Heart left ventricle (tissue), 16 donors: Measurements from ENCODE around the gene KLHL42. TPM values are rescaled to one million over a fixed set of nuclear protein-coding genes. Genes with fewer than 3 reads are reported as not detected.
A peak's percentile ranks its signal among the peaks of the same experiment; 100 is the strongest.
"Not testable (repeated sequence)": the region's sequence is repeated elsewhere in the genome, so short reads cannot be mapped to it uniquely, and the experiment has no call there.

Experiments used
- ATAC-seq, 4 donors: fragments of 200-7000 bp; cut with Tn5 transposase; one replicate each; pipeline ENCODE4 v1.9.1; 2020 to 2022; ENCODE audit warnings: moderate library complexity in 4 of 4, mild to moderate bottlenecking in 3 of 4, moderate number of reproducible peaks in 1 of 4
- DNase-seq, 5 donors: peaks; one replicate each; pipeline ENCODE4 v3.0.0-alpha.2; 2020
- H3K27ac ChIP-seq, 12 donors: fragments of 200-600 bp; sonication (generic) in 4 of 12; one replicate each; pipeline versions ENCODE4 v1.5.0 to v1.8.0; 2016 to 2022; ENCODE audit warnings: mild to moderate bottlenecking in 2 of 12
- H3K27me3 ChIP-seq, 9 donors: fragments of 200-600 bp; sonication (generic) in 2 of 9; one replicate each; pipeline versions ENCODE4 v1.5.1 to v1.8.0; 2016 to 2022; ENCODE audit warnings: mild to moderate bottlenecking in 3 of 9
- H3K36me3 ChIP-seq, 9 donors: fragments of 200-600 bp; sonication (generic) in 2 of 9; one replicate each; pipeline versions ENCODE4 v1.5.0 to v1.8.0; 2018 to 2022; ENCODE audit warnings: mild to moderate bottlenecking in 2 of 9
- H3K4me1 ChIP-seq, 12 donors: fragments of 200-600 bp; sonication (generic) in 4 of 12; one replicate each; pipeline versions ENCODE4 v1.5.0 to v1.8.0; 2016 to 2022; ENCODE audit warnings: mild to moderate bottlenecking in 3 of 12
- H3K4me3 ChIP-seq, 12 donors: fragments of 200-600 bp; sonication (generic) in 4 of 12; one replicate each; pipeline versions ENCODE4 v1.5.0 to v1.8.0; 2017 to 2022; ENCODE audit warnings: mild to moderate bottlenecking in 9 of 12, moderate library complexity in 4 of 12
- H3K9me3 ChIP-seq, 12 donors: fragments of 200-600 bp; sonication (generic) in 4 of 12; one replicate each; pipeline versions ENCODE4 v1.5.0 to v1.8.0; 2016 to 2022; ENCODE audit warnings: mild to moderate bottlenecking in 1 of 12
- CTCF ChIP-seq, 12 donors: fragments of 200-600 bp; sonication (generic) in 4 of 12; IDR thresholded peaks; one replicate each; pipeline versions ENCODE4 v1.5.0 to v1.8.0; 2018 to 2022; ENCODE audit warnings: antibody characterized with exemption in 12 of 12, mild to moderate bottlenecking in 5 of 12
- POLR2A ChIP-seq, 2 donors: fragments of 450-650 bp; IDR thresholded peaks; one replicate each; pipeline ENCODE4 v1.6.1; 2017; ENCODE audit warnings: antibody characterized with exemption in 2 of 2, mild to moderate bottlenecking in 2 of 2, moderate library complexity in 2 of 2
- WGBS, 4 donors: extraction: QIAGEN DNeasy Blood & Tissue Kit in 2 of 4; methylation state at CpG; one replicate each; pipeline versions ENCODE4 v1.1.5 to v1.1.7; 2013 to 2018; 5-methylcytosine and 5-hydroxymethylcytosine counted together
- intact Hi-C, 10 donors: fragments of 100-400 bp; cut with DNase I; formaldehyde crosslinking; loops; one replicate each; pipeline versions ENCODE4 v1.11.1 to v1.14.2; 2022
- polyA plus RNA-seq, 2 donors: library from polyadenylated mRNA; stranded (reverse); fragments of 200-250 nt; gene quantifications; one replicate each; pipeline ENCODE4 v1.2.3, GENCODE V29; 2013
- total RNA-seq, 9 donors: library from RNA; depleted of rRNA in 2 of 9; stranded (reverse); fragments of >200 nt in 2 of 9; fragmentation: NEBNext Ultra II Directional in 3 of 9; extraction: Animal tissue kit (Norgen Biotek cat#: 25700) in 3 of 9; gene quantifications; one replicate each; pipeline versions ENCODE4 v1.1.0 to v1.2.4, GENCODE V29; 2016 to 2023
- donor health status: ischemic (EF 13 %, LVEDD 7.1; RV severe dilation, severe dysfunction).
- donor health status: healthy with polysubstance abuse.
- donor health status: DM: no; HTN: yes; CAD: no.
- donor health status: DM: no; HTN: no; CAD: no.
- donor health status: ischemic (EF 25% LVEDD 6.9; RV normal size, moderate dysfunction).
- donor health status: ischemic (EF 25% LVEDD 5.7; RV mildly dilated, moderate dysfunction).
- donor health status: healthy.
- donor health status: DM: yes; HTN: yes; CAD: no.
- donor health status: ischemic (EF 35%, LVEDD 5.7; RV mildly dilated, moderate dysfunction).
- donor health status: nonischemic (EF 11% LVEDD 7.7; RV severe dilation, severe dysfunction).
- donor health status: DM: yes; HTN: yes; CAD: no.
- donor health status: PGD.
- donor health status: ischemic (EF 29% LVEDD 5.4; RV normal size, mild dysfunction).
- donor health status: nonischemic (EF 23%, LVEDD 6.1; RV moderate dilation, normal function).

KLHL42 gene
- total and polyA plus RNA-seq, 11 donors: 3.2 to 11.4 (median 5.9) TPM

DNA sequence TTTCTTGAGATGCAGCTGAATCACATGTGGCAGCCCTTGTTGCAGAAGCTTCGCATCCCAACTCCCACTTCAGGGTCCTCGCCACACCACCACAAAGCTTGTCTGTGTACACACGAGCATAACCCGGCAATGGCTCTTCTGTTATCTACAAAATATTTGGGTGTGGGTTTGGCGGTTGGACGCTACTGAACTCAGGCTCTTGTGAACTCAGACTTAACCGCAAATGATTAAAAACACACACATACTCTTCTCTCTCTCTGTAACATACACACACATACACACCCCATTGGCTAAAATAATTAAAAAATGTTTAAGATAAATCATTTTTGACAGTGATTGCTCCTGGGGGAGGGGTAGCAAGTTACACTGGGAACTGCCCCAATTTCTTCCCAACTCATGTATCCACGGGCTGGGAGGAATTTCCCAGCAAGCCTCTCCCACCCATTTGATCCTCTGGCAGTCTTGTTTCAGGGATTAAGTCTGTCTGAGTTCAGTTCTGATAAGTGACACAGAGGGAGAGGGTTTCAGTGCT, 63.7 kb downstream of the KLHL42 start:
- Histone ChIP-seq H3K36me3 (no peaks in the 10 kb centered on the region), H3K27ac (peak overlapping the region in 3 of 12 donors; percentile 7 to 42 (median 11))
- 28 to 53% (median 47%) methylated on average over 6 to 8 of the region's 8 CpGs for WGBS, 4 donors

DNA sequence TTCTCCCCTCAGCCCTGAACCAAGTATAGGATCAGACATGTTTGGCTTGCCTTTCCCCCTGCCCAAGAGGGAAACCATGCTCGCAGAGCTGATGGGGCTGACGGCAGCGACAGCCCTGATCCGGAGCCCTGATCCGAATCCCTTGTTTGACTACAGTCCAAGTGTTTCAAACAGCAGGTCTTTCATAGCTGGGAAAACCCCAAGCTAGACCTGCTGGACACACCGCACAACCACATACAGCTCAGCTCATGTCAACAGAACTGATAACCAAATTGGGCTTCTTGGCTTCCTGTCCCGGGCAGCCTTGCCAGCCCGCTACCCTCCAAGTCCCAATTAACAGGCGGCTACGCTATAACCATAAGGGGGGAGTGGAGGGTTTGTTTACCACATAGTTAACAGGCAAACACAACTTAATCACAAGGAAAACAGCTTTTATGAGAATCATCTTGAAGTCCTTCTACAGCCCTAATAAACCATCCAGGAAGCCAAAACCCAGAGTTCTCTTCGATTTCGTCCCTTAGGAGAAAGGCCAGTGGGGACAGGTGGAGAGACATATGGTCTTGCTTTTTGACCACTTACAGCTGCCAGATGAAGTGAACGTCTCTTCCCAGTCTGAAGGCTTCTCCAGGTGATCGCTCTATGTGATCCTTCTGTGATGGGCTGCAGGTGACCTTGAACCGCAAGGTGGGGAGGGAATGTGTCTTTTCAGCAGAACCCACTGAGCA, 64.5 kb downstream of the KLHL42 start:
- ATAC-seq (peak; percentile 48 to 80 (median 60)), DNase-seq (peak in 1 of 5 donors; percentile 10)
- intact Hi-C loops: no loop called here
- Histone ChIP-seq H3K27me3 (no peaks in the 10 kb centered on the region), H3K27ac (peak overlapping the region in 3 of 12 donors; percentile 7 to 42 (median 11)), H3K4me1 (peaks cover 0 to 14% (median 0%) of the 10 kb centered on the region in 12 donors), H3K4me3 (peak overlapping the region in 6 of 12 donors; percentile 3 to 36 (median 18)), H3K36me3 (no peaks in the 10 kb centered on the region), H3K9me3 (peaks cover 0 to 15% (median 0%) of the 10 kb centered on the region in 12 donors)
- 58 to 64% (median 63%) methylated on average over 11 to 15 of the region's 15 CpGs for WGBS, 4 donors
- TF ChIP-seq CTCF (IDR thresholded peaks at IDR 0.05) (no peak), POLR2A (IDR thresholded peaks at IDR 0.05) (no peak)

More for the DNA sequence above, 63.7 kb downstream of the KLHL42 start:
- no peaks in the 10 kb centered on the region for H3K27me3 ChIP-seq
- DNase-seq (no peak), ATAC-seq (peak in 3 of 4 donors; percentile 16 to 62 (median 29))
- intact Hi-C loops: no loop called here
- TF ChIP-seq POLR2A (IDR thresholded peaks at IDR 0.05) (no peak), CTCF (IDR thresholded peaks at IDR 0.05) (no peak)
- H3K9me3 ChIP-seq: peaks cover 0 to 11% (median 0%) of the 10 kb centered on the region in 12 donors
- peaks cover 0 to 14% (median 0%) of the 10 kb centered on the region in 12 donors for H3K4me1 ChIP-seq
- H3K4me3 ChIP-seq: peak overlapping the region in 4 of 12 donors; percentile 3 to 36 (median 18)

GRCh38 chr12:27845187-27845586, 65.2 kb downstream of the KLHL42 start:
- ATAC-seq (no peak), DNase-seq (no peak)
- Histone ChIP-seq H3K4me3 (no peak overlapping the region), H3K9me3 (peaks cover 0 to 22% (median under 1%) of the 10 kb centered on the region in 12 donors), H3K4me1 (peaks cover 0 to 14% (median 0%) of the 10 kb centered on the region in 12 donors), H3K27me3 (no peaks in the 10 kb centered on the region), H3K36me3 (no peaks in the 10 kb centered on the region), H3K27ac (no peak overlapping the region)
- WGBS, 4 donors: 92 to 96% (median 95%) methylated on average over 2 of the region's 2 CpGs
- TF ChIP-seq POLR2A (IDR thresholded peaks at IDR 0.05) (no peak), CTCF (IDR thresholded peaks at IDR 0.05) (no peak)
- intact Hi-C loops: no loop called here

GRCh38 chr12:27845706-27846105, 65.7 kb downstream of the KLHL42 start:
- DNase-seq, H3K36me3 ChIP-seq, ATAC-seq, H3K4me3 ChIP-seq, intact Hi-C loops, H3K27ac ChIP-seq, H3K27me3 ChIP-seq: not testable (repeated sequence)
- Histone ChIP-seq H3K9me3 (peaks cover 0 to 24% (median 3%) of the 10 kb centered on the region in 12 donors), H3K4me1 (peaks cover 0 to 14% (median 0%) of the 10 kb centered on the region in 12 donors)
- WGBS, 4 donors: 73 to 93% (median 84%) methylated on average over 3 of the region's 3 CpGs

- H3K27me3 ChIP-seq, DNase-seq, intact Hi-C loops, H3K36me3 ChIP-seq, H3K4me3 ChIP-seq, ATAC-seq, H3K27ac ChIP-seq: not testable (repeated sequence)
- 93 to 100% (median 99%) methylated on average over 2 of the region's 2 CpGs for WGBS, 4 donors
- peaks cover 0 to 24% (median 3%) of the 10 kb centered on the region in 12 donors for H3K9me3 ChIP-seq
- H3K4me1 ChIP-seq: peaks cover 0 to 14% (median 0%) of the 10 kb centered on the region in 12 donors
Measured at GRCh38 chr12:27847293-27847692, 67.3 kb downstream of the KLHL42 start.
